Globus pallidus (tissue), 1 donor: ENCODE data around the gene IFT57.
"Not testable (repeated sequence)": the region's sequence is repeated elsewhere in the genome, so short reads cannot be mapped to it uniquely, and the experiment has no call there.

ENCODE experiments used
- DNase-seq: peaks from one replicate; pipeline ENCODE4 v3.0.0-alpha.2; 2015; ENCODE audit warnings: low spot score

IFT57 gene

GRCh38 chr3:108221911-108222852, at the start of gene IFT57:
Gene IFT57, minus strand, starts transcription at chr3:108222424. Its CDS starts 102 bp downstream, at chr3:108222322.
- peak; percentile 97 for DNase-seq

- no peak for DNase-seq
Observed at GRCh38 chr3:108271626-108272025, 49.4 kb upstream of the IFT57 start.

GRCh38 chr3:108268235-108268634, 46.0 kb upstream of the IFT57 start:
- not testable (repeated sequence) for DNase-seq

GRCh38 chr3:108264534-108265298, 42.5 kb upstream of the IFT57 start:
- not testable (repeated sequence) for DNase-seq

- no peak for DNase-seq
Observed at GRCh38 chr3:108255131-108255530, 32.9 kb upstream of the IFT57 start.

- DNase-seq: no peak
Observed at GRCh38 chr3:108251844-108252243, 29.6 kb upstream of the IFT57 start.

GRCh38 chr3:108251265-108251664, 29.0 kb upstream of the IFT57 start:
- DNase-seq: no peak

GRCh38 chr3:108250626-108251025, 28.4 kb upstream of the IFT57 start:
- DNase-seq: no peak

GRCh38 chr3:108243243-108243642, 21.0 kb upstream of the IFT57 start:
- no peak for DNase-seq

- no peak for DNase-seq
Observed at GRCh38 chr3:108242776-108243175, 20.6 kb upstream of the IFT57 start.

- DNase-seq: no peak
Observed at GRCh38 chr3:108241721-108242120, 19.5 kb upstream of the IFT57 start.

- DNase-seq: no peak
Observed at GRCh38 chr3:108241146-108241545, 18.9 kb upstream of the IFT57 start.

GRCh38 chr3:108239082-108239481, 16.9 kb upstream of the IFT57 start:
- DNase-seq: no peak

GRCh38 chr3:108235290-108235689, 13.1 kb upstream of the IFT57 start:
- no peak for DNase-seq

GRCh38 chr3:108234387-108234957, 12.2 kb upstream of the IFT57 start:
- no peak for DNase-seq

GRCh38 chr3:108228286-108228685, 6.1 kb upstream of the IFT57 start:
- no peak for DNase-seq

GRCh38 chr3:108227131-108227530, 4.9 kb upstream of the IFT57 start:
- DNase-seq: no peak

GRCh38 chr3:108225221-108225620, 3.0 kb upstream of the IFT57 start:
- no peak for DNase-seq

GRCh38 chr3:108223928-108224327, 1.7 kb upstream of the IFT57 start:
- DNase-seq: no peak

- peak; percentile 42 for DNase-seq
Observed at GRCh38 chr3:108222853-108223565, 785 bp upstream of the IFT57 start.

GRCh38 chr3:108221393-108221792, 831 bp downstream of the IFT57 start:
- DNase-seq: no peak

- DNase-seq: no peak
Observed at GRCh38 chr3:108219336-108219735, 2.9 kb downstream of the IFT57 start.
